Measurements from ENCODE around the gene AP4E1. TPM values are rescaled to one million over a fixed set of nuclear protein-coding genes. Genes with fewer than 3 reads are reported as not detected.

The AP4E1 gene
- total and polyA plus RNA-seq, 2 donors (not counting 3 experiments of a cell fraction or from before 2014, with no cell fraction given) = 1.6 to 9.8 TPM

GRCh38 chr15:50929062-50929461 lies 20.6 kb downstream of the AP4E1 start:
- intact Hi-C loops (cut with micrococcal nuclease) = no loop called here

GRCh38 chr15:50930792-50931191 lies 22.3 kb downstream of the AP4E1 start:
- Histone ChIP-seq H3K4me2 (ENCODE audit: insufficient read depth, low read length) (no peak overlapping the region), H3K27ac (ENCODE audit: insufficient read depth, low read depth, low read length) (no peak overlapping the region), H2AFZ (ENCODE audit: low read depth, low read length) (no peak overlapping the region), H3K9me3 (replicated peaks; ENCODE audit: control insufficient read depth, insufficient read depth, low read length) (no peaks in the 10 kb centered on the region), H3K79me2 (ENCODE audit: control insufficient read depth, insufficient read depth, low read length) (no peaks in the 10 kb centered on the region), H3K9me1 (replicated peaks; ENCODE audit: control insufficient read depth, extremely low read depth, insufficient read depth, low read length) (no peaks in the 10 kb centered on the region), H3K4me3 (replicated peaks in 1 of 3; ENCODE audit: insufficient read depth in 1 of 3, low read depth in 1 of 3, low read length in 3 of 3) (no peak overlapping the region), H3K9ac (replicated peaks; ENCODE audit: extremely low read depth, insufficient read depth, low read length) (no peak overlapping the region), H3K4me1 (ENCODE audit: control insufficient read depth, extremely low read depth, insufficient read depth, low read length) (no peaks in the 10 kb centered on the region), H4K20me1 (replicated peaks; ENCODE audit: control insufficient read depth, extremely low read depth, insufficient read depth, low read length) (no peaks in the 10 kb centered on the region), H3K36me3 (ENCODE audit: control insufficient read depth in 2 of 2, extremely low read depth in 1 of 2, insufficient read depth in 2 of 2, low read length in 2 of 2) (peaks cover 5 to 7% of the 10 kb centered on the region in 2 experiments), H3K27me3 (ENCODE audit: control insufficient read depth in 2 of 2, insufficient read depth in 2 of 2, low read length in 2 of 2) (no peaks in the 10 kb centered on the region)
- dilution Hi-C loops (cut with MboI; ENCODE audit: extremely low pct_ligation_motif_present, low sequenced_read_pairs) (no loop called here), intact Hi-C loops (cut with micrococcal nuclease) (no loop called here)
- no peak for FAIRE-seq
- POLR2A ChIA-PET = no interaction called here
- no peak for DNase-seq (ENCODE audit: low read depth, low spot score)
- CTCF ChIA-PET = no interaction called here
- TF ChIP-seq MYC (IDR thresholded peaks at IDR 0.05; ENCODE audit: low read depth, low read length) = no peak
- TF ChIP-seq CTCF (IDR thresholded peaks at IDR 0.05; ENCODE audit: extremely low read depth in 1 of 2, insufficient read depth in 1 of 2, low read depth in 1 of 2, low read length in 2 of 2) = no peak
- no peak for TF ChIP-seq JUN (IDR thresholded peaks at IDR 0.05; ENCODE audit: borderline replicate concordance, insufficient read depth, insufficient read length, low read depth)
- no peak for TF ChIP-seq MAX (IDR thresholded peaks at IDR 0.05; ENCODE audit: insufficient read depth, insufficient read length)
- TF ChIP-seq POLR2A (IDR thresholded peaks at IDR 0.05; ENCODE audit: low read depth, low read length) = no peak
- no peak for TF ChIP-seq FOS (IDR thresholded peaks at IDR 0.05; ENCODE audit: borderline replicate concordance, insufficient read depth, low read length)
- TF ChIP-seq POLR2AphosphoS5 (IDR thresholded peaks at IDR 0.05; ENCODE audit: insufficient read depth, low read depth, low read length) = no peak
- no peak for TF ChIP-seq EZH2 (IDR thresholded peaks at IDR 0.05; ENCODE audit: borderline replicate concordance, low read depth, low read length, severe bottlenecking)
- no peak for TF ChIP-seq GATA2 (IDR thresholded peaks at IDR 0.05; ENCODE audit: insufficient read depth, insufficient read length, low read depth, low read length)
- BruUV-seq (replicated peaks) = no TSS peak

More at GRCh38 chr15:50929062-50929461, 20.6 kb downstream of the AP4E1 start:
- ChIA-PET CTCF (no interaction called here), POLR2A (no interaction called here)
- no peaks in the 10 kb centered on the region for H3K27me3 ChIP-seq (ENCODE audit: control insufficient read depth in 2 of 2, insufficient read depth in 2 of 2, low read length in 2 of 2)
- no peak overlapping the region for H3K4me3 ChIP-seq (replicated peaks in 1 of 3; ENCODE audit: insufficient read depth in 1 of 3, low read depth in 1 of 3, low read length in 3 of 3)
- H3K79me2 ChIP-seq (ENCODE audit: control insufficient read depth, insufficient read depth, low read length) = no peaks in the 10 kb centered on the region
- dilution Hi-C loops (cut with MboI; ENCODE audit: extremely low pct_ligation_motif_present, low sequenced_read_pairs) = no loop called here
- FAIRE-seq = no peak
- H3K9me1 ChIP-seq (replicated peaks; ENCODE audit: control insufficient read depth, extremely low read depth, insufficient read depth, low read length) = no peaks in the 10 kb centered on the region
- H3K9ac ChIP-seq (replicated peaks; ENCODE audit: extremely low read depth, insufficient read depth, low read length) = no peak overlapping the region
- no peaks in the 10 kb centered on the region for H4K20me1 ChIP-seq (replicated peaks; ENCODE audit: control insufficient read depth, extremely low read depth, insufficient read depth, low read length)
- H3K9me3 ChIP-seq (replicated peaks; ENCODE audit: control insufficient read depth, insufficient read depth, low read length) = no peaks in the 10 kb centered on the region
- H3K4me2 ChIP-seq (ENCODE audit: insufficient read depth, low read length) = no peak overlapping the region
- no peak for DNase-seq (ENCODE audit: low read depth, low spot score)
- H3K27ac ChIP-seq (ENCODE audit: insufficient read depth, low read depth, low read length) = no peak overlapping the region
- TF ChIP-seq FOS (IDR thresholded peaks at IDR 0.05; ENCODE audit: borderline replicate concordance, insufficient read depth, low read length) (no peak), POLR2AphosphoS5 (IDR thresholded peaks at IDR 0.05; ENCODE audit: insufficient read depth, low read depth, low read length) (no peak), POLR2A (IDR thresholded peaks at IDR 0.05; ENCODE audit: low read depth, low read length) (no peak), MYC (IDR thresholded peaks at IDR 0.05; ENCODE audit: low read depth, low read length) (no peak), JUN (IDR thresholded peaks at IDR 0.05; ENCODE audit: borderline replicate concordance, insufficient read depth, insufficient read length, low read depth) (no peak)
- H3K36me3 ChIP-seq (ENCODE audit: control insufficient read depth in 2 of 2, extremely low read depth in 1 of 2, insufficient read depth in 2 of 2, low read length in 2 of 2) = peaks cover 5 to 7% of the 10 kb centered on the region in 2 experiments
- no TSS peak for BruUV-seq (replicated peaks)
- H2AFZ ChIP-seq (ENCODE audit: low read depth, low read length) = no peak overlapping the region
- H3K4me1 ChIP-seq (ENCODE audit: control insufficient read depth, extremely low read depth, insufficient read depth, low read length) = no peaks in the 10 kb centered on the region

All from endothelial cell of umbilical vein (primary cell).